ENCODE measurements around the gene SACM1L.

Gene SACM1L

DNA sequence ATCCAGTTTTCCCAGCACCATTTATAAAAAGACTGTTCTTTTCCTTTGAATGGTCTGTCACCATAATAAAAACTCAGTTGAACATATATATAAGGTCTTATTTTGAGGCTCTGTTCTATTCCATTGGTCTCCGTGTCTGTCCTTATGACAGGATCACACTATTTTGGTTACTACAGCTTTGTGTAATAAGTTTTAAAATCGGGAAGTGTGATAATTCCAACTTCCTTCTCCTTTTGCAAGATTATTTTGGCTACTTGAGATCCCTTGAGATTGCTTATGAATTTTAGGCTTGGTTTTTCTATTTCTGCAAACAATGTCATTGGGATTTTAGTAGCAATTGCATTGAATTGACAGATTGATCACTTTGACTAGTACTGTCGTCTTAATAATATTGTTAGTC, 35.7 kb downstream of the SACM1L start:
- TF ChIP-seq, protein P1, sequence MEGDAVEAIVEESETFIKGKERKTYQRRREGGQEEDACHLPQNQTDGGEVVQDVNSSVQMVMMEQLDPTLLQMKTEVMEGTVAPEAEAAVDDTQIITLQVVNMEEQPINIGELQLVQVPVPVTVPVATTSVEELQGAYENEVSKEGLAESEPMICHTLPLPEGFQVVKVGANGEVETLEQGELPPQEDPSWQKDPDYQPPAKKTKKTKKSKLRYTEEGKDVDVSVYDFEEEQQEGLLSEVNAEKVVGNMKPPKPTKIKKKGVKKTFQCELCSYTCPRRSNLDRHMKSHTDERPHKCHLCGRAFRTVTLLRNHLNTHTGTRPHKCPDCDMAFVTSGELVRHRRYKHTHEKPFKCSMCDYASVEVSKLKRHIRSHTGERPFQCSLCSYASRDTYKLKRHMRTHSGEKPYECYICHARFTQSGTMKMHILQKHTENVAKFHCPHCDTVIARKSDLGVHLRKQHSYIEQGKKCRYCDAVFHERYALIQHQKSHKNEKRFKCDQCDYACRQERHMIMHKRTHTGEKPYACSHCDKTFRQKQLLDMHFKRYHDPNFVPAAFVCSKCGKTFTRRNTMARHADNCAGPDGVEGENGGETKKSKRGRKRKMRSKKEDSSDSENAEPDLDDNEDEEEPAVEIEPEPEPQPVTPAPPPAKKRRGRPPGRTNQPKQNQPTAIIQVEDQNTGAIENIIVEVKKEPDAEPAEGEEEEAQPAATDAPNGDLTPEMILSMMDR (IDR thresholded peaks at IDR 0.05; ENCODE audit: borderline replicate concordance, insufficient read depth, low read depth, low read length), result no peak
- no peak overlapping the region for H3K4me3 ChIP-seq (ENCODE audit: low read depth, low read length)

DNA sequence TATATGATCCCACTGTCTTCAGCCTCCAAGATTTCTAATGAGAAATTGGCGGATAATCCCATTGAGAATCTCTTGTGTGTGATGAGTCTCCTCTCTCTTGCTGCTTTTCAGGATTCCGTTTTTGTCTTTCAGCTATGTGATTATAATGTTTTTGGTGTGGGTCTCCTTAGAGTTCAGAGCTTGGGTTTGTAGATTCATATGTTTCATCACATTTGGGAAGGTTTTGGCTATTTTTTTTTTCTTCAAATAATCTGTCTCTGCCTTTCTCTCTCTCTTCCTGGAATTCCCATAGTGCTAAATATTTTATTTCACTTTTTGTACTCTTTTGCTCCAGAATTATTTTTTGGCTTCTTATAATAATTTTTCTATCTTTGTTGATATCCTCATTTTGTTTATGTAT, 40.4 kb downstream of the SACM1L start:
- TF ChIP-seq, protein P1 (IDR thresholded peaks at IDR 0.05; ENCODE audit: borderline replicate concordance, insufficient read depth, low read depth, low read length), result no peak
- no peak overlapping the region for H3K4me3 ChIP-seq (ENCODE audit: low read depth, low read length)

DNA sequence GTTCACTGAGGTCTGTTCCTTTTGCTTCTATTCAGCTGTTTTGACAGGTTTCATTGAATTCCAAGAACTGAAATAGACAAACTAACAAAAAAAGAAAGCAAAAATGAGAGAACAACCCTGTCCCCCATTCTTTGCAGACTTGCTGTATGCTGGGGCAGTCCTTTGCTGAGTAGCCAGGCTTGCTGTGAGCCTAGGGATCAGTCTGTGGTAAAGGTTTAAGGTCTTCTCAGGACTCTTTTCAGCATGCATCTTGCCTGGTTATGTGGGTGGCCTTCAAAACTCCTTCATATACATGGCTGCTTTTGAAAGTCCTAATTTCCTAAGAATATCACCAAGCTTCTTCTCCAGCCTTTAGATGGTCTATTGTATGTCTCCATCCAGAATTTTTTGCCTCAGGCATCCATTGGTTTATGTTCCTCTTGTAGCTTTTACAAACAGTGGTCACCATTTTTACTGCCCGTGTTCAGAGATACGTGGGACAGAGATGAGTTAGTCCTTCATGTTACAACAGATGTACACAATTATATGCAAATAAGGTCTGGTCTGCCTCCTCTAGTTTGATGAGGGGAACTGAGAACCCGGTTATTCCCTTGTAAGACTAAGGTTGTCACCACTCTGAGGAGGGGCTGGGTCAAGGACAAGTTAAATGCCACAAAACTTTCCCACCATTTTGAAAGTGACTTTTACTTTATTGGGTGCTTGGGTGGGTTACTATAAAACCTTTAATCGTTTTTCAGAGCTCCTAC, 41.4 kb downstream of the SACM1L start:
- TF ChIP-seq, protein P1 (IDR thresholded peaks at IDR 0.05; ENCODE audit: borderline replicate concordance, insufficient read depth, low read depth, low read length), result no peak
- H3K4me3 ChIP-seq (ENCODE audit: low read depth, low read length), result no peak overlapping the region

DNA sequence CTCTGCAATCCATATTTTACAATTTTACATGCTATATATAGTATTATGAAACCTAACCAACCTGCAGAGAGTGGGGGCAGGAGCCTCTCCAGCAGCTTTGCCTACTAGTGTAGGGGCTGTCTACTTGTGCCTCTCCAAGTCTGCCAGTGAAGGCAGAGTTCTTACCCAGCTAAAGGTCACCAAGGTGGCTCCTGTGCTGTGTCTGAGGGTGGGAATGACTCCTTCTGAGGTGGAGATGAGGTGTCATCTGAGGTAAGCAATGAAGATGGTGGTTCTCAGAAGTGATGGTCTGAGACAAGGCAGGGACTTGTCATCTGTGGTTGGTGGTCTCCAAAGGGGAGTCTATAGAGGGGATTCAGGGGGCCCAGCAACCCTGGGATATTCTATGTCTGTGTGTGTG, 47.5 kb downstream of the SACM1L start:
- TF ChIP-seq, protein P1 (IDR thresholded peaks at IDR 0.05; ENCODE audit: borderline replicate concordance, insufficient read depth, low read depth, low read length), result no peak

GRCh38 chr3:45737234-45737633, 48.0 kb downstream of the SACM1L start:
- no peak overlapping the region for H3K4me3 ChIP-seq (ENCODE audit: low read depth, low read length)
- TF ChIP-seq, protein P1 (IDR thresholded peaks at IDR 0.05; ENCODE audit: borderline replicate concordance, insufficient read depth, low read depth, low read length), result no peak

More for the DNA sequence above, 47.5 kb downstream of the SACM1L start:
- H3K4me3 ChIP-seq (ENCODE audit: low read depth, low read length), result no peak overlapping the region

- H3K4me3 ChIP-seq (ENCODE audit: low read depth, low read length), result no peak overlapping the region
Observed at GRCh38 chr3:45739991-45740390, 50.8 kb downstream of the SACM1L start.

GRCh38 chr3:45741247-45741646, 52.1 kb downstream of the SACM1L start:
- H3K4me3 ChIP-seq (ENCODE audit: low read depth, low read length), result no peak overlapping the region
- TF ChIP-seq, protein P1 (IDR thresholded peaks at IDR 0.05; ENCODE audit: borderline replicate concordance, insufficient read depth, low read depth, low read length), result no peak

More at GRCh38 chr3:45739991-45740390, 50.8 kb downstream of the SACM1L start:
- TF ChIP-seq, protein P1 (IDR thresholded peaks at IDR 0.05; ENCODE audit: borderline replicate concordance, insufficient read depth, low read depth, low read length), result no peak
